Measurements from ENCODE around the gene CYBB. TPM values are rescaled to one million over a fixed set of nuclear protein-coding genes. Genes with fewer than 3 reads are reported as not detected.

Gene CYBB
- total and polyA plus RNA-seq, 9 donors = 3.5 to 37.2 (median 12.9) TPM

DNA sequence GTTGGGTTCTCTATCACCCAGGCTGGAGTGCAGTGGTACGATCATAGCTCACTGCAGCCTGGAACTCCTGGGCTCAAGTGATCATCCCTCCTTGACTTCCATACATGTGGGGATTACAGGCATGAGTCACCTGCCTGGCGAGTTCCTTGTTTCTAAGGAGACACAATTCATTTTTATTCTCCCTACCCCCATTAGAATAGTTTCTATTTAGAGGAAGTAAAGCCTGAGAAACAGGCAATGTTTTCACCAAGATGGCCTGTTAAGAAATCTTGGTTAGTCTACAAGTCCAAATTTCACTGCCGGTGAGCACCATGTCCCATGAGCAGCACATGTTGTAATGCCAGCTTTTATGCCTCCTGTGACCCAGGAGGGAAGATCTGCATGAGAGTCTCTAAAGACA lies 5.7 kb downstream of the CYBB start:
- DNase-seq = no peak
- no peaks in the 10 kb centered on the region for H3K27me3 ChIP-seq
- WGBS, 3 donors = 76 to 79% (median 78%) methylated on average over 3 of the region's 3 CpGs
- TF ChIP-seq POLR2A (IDR thresholded peaks at IDR 0.05) = no peak
- TF ChIP-seq EP300 (IDR thresholded peaks at IDR 0.05) = no peak
- TF ChIP-seq, protein P1, sequence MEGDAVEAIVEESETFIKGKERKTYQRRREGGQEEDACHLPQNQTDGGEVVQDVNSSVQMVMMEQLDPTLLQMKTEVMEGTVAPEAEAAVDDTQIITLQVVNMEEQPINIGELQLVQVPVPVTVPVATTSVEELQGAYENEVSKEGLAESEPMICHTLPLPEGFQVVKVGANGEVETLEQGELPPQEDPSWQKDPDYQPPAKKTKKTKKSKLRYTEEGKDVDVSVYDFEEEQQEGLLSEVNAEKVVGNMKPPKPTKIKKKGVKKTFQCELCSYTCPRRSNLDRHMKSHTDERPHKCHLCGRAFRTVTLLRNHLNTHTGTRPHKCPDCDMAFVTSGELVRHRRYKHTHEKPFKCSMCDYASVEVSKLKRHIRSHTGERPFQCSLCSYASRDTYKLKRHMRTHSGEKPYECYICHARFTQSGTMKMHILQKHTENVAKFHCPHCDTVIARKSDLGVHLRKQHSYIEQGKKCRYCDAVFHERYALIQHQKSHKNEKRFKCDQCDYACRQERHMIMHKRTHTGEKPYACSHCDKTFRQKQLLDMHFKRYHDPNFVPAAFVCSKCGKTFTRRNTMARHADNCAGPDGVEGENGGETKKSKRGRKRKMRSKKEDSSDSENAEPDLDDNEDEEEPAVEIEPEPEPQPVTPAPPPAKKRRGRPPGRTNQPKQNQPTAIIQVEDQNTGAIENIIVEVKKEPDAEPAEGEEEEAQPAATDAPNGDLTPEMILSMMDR (IDR thresholded peaks at IDR 0.05) = no peak
- intact Hi-C loops (cut with DNase I) = no loop called here
- H3K9me3 ChIP-seq = no peaks in the 10 kb centered on the region
- no peak overlapping the region for H3K4me3 ChIP-seq
- no peaks in the 10 kb centered on the region for H3K36me3 ChIP-seq
- no peaks in the 10 kb centered on the region for H3K4me1 ChIP-seq (ENCODE audit: insufficient read depth)
- H3K27ac ChIP-seq = no peak overlapping the region

DNA sequence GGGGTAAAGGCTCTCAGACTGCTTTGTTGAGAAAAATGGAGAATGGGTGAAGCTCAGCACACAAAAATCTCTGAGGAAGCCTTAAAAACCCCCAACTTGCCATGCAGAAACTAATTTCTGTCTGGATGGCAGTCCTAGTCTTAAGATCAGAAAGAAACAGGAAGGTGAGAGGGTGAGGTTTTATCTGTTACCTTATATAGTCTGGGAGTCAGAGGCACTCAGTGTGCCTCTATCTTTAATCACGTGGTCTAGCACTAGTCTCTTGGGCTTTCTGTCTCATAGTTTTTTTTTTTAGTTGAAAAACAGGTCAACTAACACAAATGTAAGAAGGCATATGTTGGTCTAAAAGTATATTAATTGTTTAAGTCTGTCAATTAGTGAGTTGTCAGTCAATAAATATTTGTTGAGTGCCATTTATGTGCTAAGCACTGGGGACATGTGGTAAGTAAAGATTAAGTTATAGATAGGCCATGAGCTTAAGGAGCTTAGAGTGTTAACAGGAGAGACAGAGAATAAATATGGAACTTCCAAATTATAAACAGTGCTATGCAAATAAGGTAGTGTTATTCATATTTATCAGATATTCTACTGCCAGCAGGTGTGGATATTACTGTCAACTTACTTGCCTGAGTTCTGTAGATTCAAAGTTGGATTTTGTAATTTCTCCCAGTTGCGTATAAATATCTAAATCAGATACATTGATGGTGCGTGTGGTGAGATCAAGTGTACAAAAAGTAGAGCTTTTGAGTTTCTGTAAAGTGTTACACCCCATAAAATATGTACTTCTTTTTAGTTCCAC lies 7.0 kb downstream of the CYBB start:
- intact Hi-C loops (cut with DNase I) = no loop called here
- no peak overlapping the region for H3K27ac ChIP-seq

DNA sequence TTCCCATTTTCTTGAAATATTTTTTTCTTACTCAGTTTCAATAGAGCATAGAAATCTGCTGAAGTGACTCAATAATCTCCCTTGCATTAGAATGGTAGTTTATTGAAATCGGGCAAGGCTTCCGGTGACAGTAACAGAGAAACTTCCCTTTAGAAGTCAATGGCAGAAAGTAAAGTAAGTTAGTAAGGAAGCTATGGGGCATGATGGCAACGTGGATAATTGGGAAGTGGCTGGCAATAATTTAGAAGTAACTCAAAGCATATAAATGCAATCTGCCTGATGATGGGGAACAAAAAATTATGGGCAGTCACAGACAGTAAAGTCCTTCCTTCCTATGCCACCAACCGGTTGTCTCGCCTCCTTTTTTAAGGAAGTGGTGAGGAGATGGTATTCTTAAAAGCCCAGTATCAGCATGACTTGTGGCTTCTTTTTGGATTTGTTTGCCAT lies 7.6 kb downstream of the CYBB start:
- 73 to 81% (median 74%) methylated on average over 5 of the region's 5 CpGs for WGBS, 3 donors
- TF ChIP-seq EP300 (IDR thresholded peaks at IDR 0.05) = no peak
- TF ChIP-seq, protein P1 (IDR thresholded peaks at IDR 0.05) = no peak
- TF ChIP-seq POLR2A (IDR thresholded peaks at IDR 0.05) = no peak
- H3K36me3 ChIP-seq = no peaks in the 10 kb centered on the region
- intact Hi-C loops (cut with DNase I) = no loop called here
- H3K4me1 ChIP-seq (ENCODE audit: insufficient read depth) = no peaks in the 10 kb centered on the region
- no peak overlapping the region for H3K4me3 ChIP-seq
- DNase-seq = no peak
- no peaks in the 10 kb centered on the region for H3K27me3 ChIP-seq
- no peaks in the 10 kb centered on the region for H3K9me3 ChIP-seq
- H3K27ac ChIP-seq = no peak overlapping the region

More for the DNA sequence above, 7.0 kb downstream of the CYBB start:
- no peaks in the 10 kb centered on the region for H3K36me3 ChIP-seq
- H3K4me3 ChIP-seq = no peak overlapping the region
- WGBS, 3 donors = 47 to 66% (median 64%) methylated on average over 3 of the region's 3 CpGs
- TF ChIP-seq EP300 (IDR thresholded peaks at IDR 0.05) (no peak), POLR2A (IDR thresholded peaks at IDR 0.05) (no peak)
- TF ChIP-seq, protein P1 (IDR thresholded peaks at IDR 0.05) = no peak
- H3K9me3 ChIP-seq = no peaks in the 10 kb centered on the region
- no peaks in the 10 kb centered on the region for H3K4me1 ChIP-seq (ENCODE audit: insufficient read depth)
- no peak for DNase-seq
- no peaks in the 10 kb centered on the region for H3K27me3 ChIP-seq

DNA sequence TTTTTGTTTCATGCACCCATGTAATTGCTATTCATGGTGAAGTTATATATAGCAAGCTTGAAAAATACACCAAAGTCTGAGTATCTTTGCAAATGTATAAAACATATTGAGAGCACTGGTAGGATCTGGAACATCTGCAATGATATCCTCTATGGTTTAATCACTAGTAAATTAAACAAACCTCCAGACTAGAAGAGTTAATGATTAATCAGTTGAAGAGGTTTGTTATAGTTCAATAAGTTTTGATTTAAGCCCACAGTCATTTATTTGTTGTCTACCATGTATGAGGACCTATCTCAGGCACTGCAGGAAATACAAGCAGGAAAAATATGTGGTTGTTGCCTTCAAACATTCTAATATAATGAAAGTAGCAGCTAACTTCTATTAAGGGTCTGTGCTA lies 16.5 kb downstream of the CYBB start:
- DNase-seq = no peak
- TF ChIP-seq, protein P1 (IDR thresholded peaks at IDR 0.05) = no peak
- TF ChIP-seq EP300 (IDR thresholded peaks at IDR 0.05) (no peak), POLR2A (IDR thresholded peaks at IDR 0.05) (no peak)
- Histone ChIP-seq H3K4me1 (ENCODE audit: insufficient read depth) (no peaks in the 10 kb centered on the region), H3K9me3 (no peaks in the 10 kb centered on the region), H3K4me3 (no peak overlapping the region), H3K27ac (no peak overlapping the region), H3K36me3 (no peaks in the 10 kb centered on the region), H3K27me3 (no peaks in the 10 kb centered on the region)
- intact Hi-C loops (cut with DNase I) = no loop called here

Measured in ovary (tissue), 9 donors.